Hepatocyte (in vitro differentiated cells): ENCODE results near the gene MUC4.

Source experiments
- CTCF ChIP-seq: fragments of 200-600 bp; sonication (generic); IDR thresholded peaks from 2 replicates; pipeline ENCODE4 v1.5.1; 2016; ENCODE audit warnings: antibody characterized with exemption, mild to moderate bottlenecking; ENCODE audit not compliant: poor library complexity
- EZH2 ChIP-seq: fragments of 200-600 bp; sonication (generic); IDR thresholded peaks from 2 replicates; pipeline ENCODE4 v1.6.1; 2016; ENCODE audit warnings: antibody characterized with exemption, mild to moderate bottlenecking, borderline replicate concordance
- EZH2phosphoT487 ChIP-seq: fragments of 200-600 bp; sonication (generic); IDR thresholded peaks from one replicate; pipeline ENCODE4 v1.6.1; 2018; ENCODE audit warnings: antibody characterized with exemption, mild to moderate bottlenecking, low read depth, moderate library complexity; ENCODE audit not compliant: unreplicated experiment, severe bottlenecking

- no peak for TF ChIP-seq CTCF
- no peak for TF ChIP-seq EZH2
- no peak for TF ChIP-seq EZH2phosphoT487
Measured at GRCh38 chr3:195752066-195752465, 59.7 kb downstream of the MUC4 start.
